Right lobe of liver (tissue), 4 donors: ENCODE measurements around the gene EVA1C.

ENCODE experiments used
- CTCF ChIP-seq, 4 donors: fragments of 200-600 bp in 3 of 4; fragments of 450-650 bp in 1 of 4; IDR thresholded peaks; one replicate each; pipeline versions ENCODE4 v1.5.1 to v1.8.0; 2016 to 2022; ENCODE audit warnings: antibody characterized with exemption in 4 of 4, mild to moderate bottlenecking in 2 of 4
- POLR2A ChIP-seq: fragments of 450-650 bp; IDR thresholded peaks from one replicate; pipeline ENCODE4 v1.6.1; 2017; ENCODE audit warnings: antibody characterized with exemption, mild to moderate bottlenecking
- donor health status: DM: no; HTN: no; CAD: no.
- donor health status: DM: no; HTN: no; CAD: no.
- donor health status: DM: no; HTN: yes; CAD: no.

- TF ChIP-seq CTCF (IDR thresholded peaks at IDR 0.05) (no peak), POLR2A (no peak)
Measured at GRCh38 chr21:32499249-32500055, 86.9 kb downstream of the EVA1C start.
